HEK293 (cell line): ENCODE data around the gene IL1B.

Source experiments
- CTCF ChIA-PET: fragments of 350-600 bp; formaldehyde crosslinking; extraction: SDS; loops from one replicate; lab custom pipeline; 2021; ENCODE audit warnings: antibody characterized with exemption; lab: Yijun Ruan, JAX
- POLR2A ChIA-PET: fragments of 300-600 bp; formaldehyde crosslinking; extraction: SDS; loops from one replicate; lab custom pipeline; 2020; ENCODE audit warnings: antibody characterized with exemption, inconsistent platforms; lab: Yijun Ruan, JAX
- H3K27ac ChIP-seq: fragments of 200-500 bp; sonication (Bioruptor generic); 2 replicates; pipeline ENCODE4 v1.5.1; 2014; ENCODE audit warnings: low read depth, low read length, control low read depth, inconsistent platforms; ENCODE audit errors: extremely low read depth
- H3K36me3 ChIP-seq, 2 experiments: fragments of 200-500 bp in 1 of 2; sonication (Bioruptor generic) in 1 of 2; 1 replicate in 1 of 2; 2 replicates in 1 of 2; pipeline ENCODE4 v1.5.1; 2014 to 2017; ENCODE audit warnings: inconsistent platforms in 2 of 2, low read length in 2 of 2; ENCODE audit not compliant: control insufficient read depth in 2 of 2, insufficient read depth in 1 of 2
- H3K4me1 ChIP-seq: fragments of 200-500 bp; sonication (Bioruptor generic); 2 replicates; pipeline ENCODE4 v1.5.1; 2014; ENCODE audit warnings: mild to moderate bottlenecking, low read length, inconsistent platforms; ENCODE audit not compliant: control insufficient read depth, insufficient read depth
- H3K4me3 ChIP-seq: 2 replicates; pipeline ENCODE4 v1.5.1; 2011; ENCODE audit warnings: low read depth, mild to moderate bottlenecking, control low read depth, low read length, moderate library complexity
- H3K9me3 ChIP-seq: fragments of 200-500 bp; sonication (Bioruptor generic); 2 replicates; pipeline ENCODE4 v1.5.1; 2014; ENCODE audit warnings: low read depth, low read length, inconsistent platforms; ENCODE audit not compliant: control insufficient read depth, insufficient read depth
- PRDM6 ChIP-seq: fragments of 450-650 bp; formaldehyde crosslinking; IDR thresholded peaks from 2 replicates; pipeline ENCODE4 v1.5.1; 2017; ENCODE audit warnings: missing biosample characterization, missing genetic modification characterization
- TCF7L2 ChIP-seq: IDR thresholded peaks from 2 replicates; pipeline ENCODE4 v1.6.1; 2011; ENCODE audit warnings: low read depth, mild to moderate bottlenecking, inconsistent platforms, low read length, moderate library complexity, borderline replicate concordance
- YY2 ChIP-seq: fragments of 450-650 bp; formaldehyde crosslinking; IDR thresholded peaks from 2 replicates; pipeline ENCODE4 v1.5.1; 2016; ENCODE audit warnings: missing biosample characterization, missing genetic modification characterization
- ZBTB20 ChIP-seq: fragments of 450-650 bp; formaldehyde crosslinking; IDR thresholded peaks from 2 replicates; pipeline ENCODE4 v1.5.1; 2016; ENCODE audit warnings: missing biosample characterization, missing genetic modification characterization
- ZBTB6 ChIP-seq: fragments of 450-650 bp; formaldehyde crosslinking; IDR thresholded peaks from 2 replicates; pipeline ENCODE4 v1.5.1; 2017; ENCODE audit warnings: missing biosample characterization, missing genetic modification characterization
- ZNF121 ChIP-seq: fragments of 450-650 bp; formaldehyde crosslinking; IDR thresholded peaks from 2 replicates; pipeline ENCODE4 v1.5.1; 2016; ENCODE audit warnings: missing biosample characterization, missing genetic modification characterization
- ZNF280D ChIP-seq: fragments of 450-650 bp; formaldehyde crosslinking; IDR thresholded peaks from 2 replicates; pipeline ENCODE4 v1.5.1; 2016; ENCODE audit warnings: missing biosample characterization, missing genetic modification characterization
- ZNF324 ChIP-seq: fragments of 450-650 bp; formaldehyde crosslinking; IDR thresholded peaks from 2 replicates; pipeline ENCODE4 v1.5.1; 2016; ENCODE audit warnings: missing biosample characterization, missing genetic modification characterization
- ZNF350 ChIP-seq: fragments of 450-650 bp; formaldehyde crosslinking; IDR thresholded peaks from 2 replicates; pipeline ENCODE4 v1.5.0; 2017; ENCODE audit warnings: missing biosample characterization, mild to moderate bottlenecking, missing genetic modification characterization
- ZNF398 ChIP-seq: fragments of 450-650 bp; formaldehyde crosslinking; IDR thresholded peaks from 2 replicates; pipeline ENCODE4 v1.5.1; 2017; ENCODE audit warnings: missing biosample characterization, missing genetic modification characterization
- ZNF48 ChIP-seq: fragments of 450-650 bp; formaldehyde crosslinking; IDR thresholded peaks from 2 replicates; pipeline ENCODE4 v1.5.1; 2016; ENCODE audit warnings: missing biosample characterization, missing genetic modification characterization
- ZNF549 ChIP-seq: fragments of 450-650 bp; IDR thresholded peaks from 2 replicates; pipeline ENCODE4 v1.5.1; 2018; ENCODE audit warnings: missing biosample characterization, missing genetic modification characterization, mild to moderate bottlenecking, inconsistent platforms, moderate library complexity
- ZNF561 ChIP-seq: fragments of 450-650 bp; IDR thresholded peaks from 2 replicates; pipeline ENCODE4 v1.5.1; 2018; ENCODE audit warnings: missing biosample characterization, missing genetic modification characterization, borderline replicate concordance
- ZNF580 ChIP-seq: fragments of 450-650 bp; formaldehyde crosslinking; IDR thresholded peaks from 2 replicates; pipeline ENCODE4 v1.5.1; 2016; ENCODE audit warnings: missing biosample characterization, missing genetic modification characterization
- ZNF596 ChIP-seq: fragments of 450-650 bp; IDR thresholded peaks from 2 replicates; pipeline ENCODE4 v1.5.0; 2018; ENCODE audit warnings: missing biosample characterization, mild to moderate bottlenecking, missing genetic modification characterization, moderate library complexity
- ZNF600 ChIP-seq: fragments of 450-650 bp; formaldehyde crosslinking; IDR thresholded peaks from 2 replicates; pipeline ENCODE4 v1.5.1; 2016; ENCODE audit warnings: missing biosample characterization, missing genetic modification characterization
- ZNF629 ChIP-seq: fragments of 450-650 bp; formaldehyde crosslinking; IDR thresholded peaks from 2 replicates; pipeline ENCODE4 v1.5.1; 2017; ENCODE audit warnings: missing biosample characterization, missing genetic modification characterization
- ZNF701 ChIP-seq: fragments of 450-650 bp; formaldehyde crosslinking; IDR thresholded peaks from 2 replicates; pipeline ENCODE4 v1.5.1; 2016; ENCODE audit warnings: missing biosample characterization, missing genetic modification characterization
- ZNF707 ChIP-seq: fragments of 450-650 bp; formaldehyde crosslinking; IDR thresholded peaks from 2 replicates; pipeline ENCODE4 v1.5.1; 2016; ENCODE audit warnings: missing biosample characterization, missing genetic modification characterization
- ZNF776 ChIP-seq: fragments of 450-650 bp; formaldehyde crosslinking; IDR thresholded peaks from 2 replicates; pipeline ENCODE4 v1.5.0; 2017; ENCODE audit warnings: missing biosample characterization, missing genetic modification characterization, borderline replicate concordance
- ZNF785 ChIP-seq: fragments of 450-650 bp; formaldehyde crosslinking; IDR thresholded peaks from 2 replicates; pipeline ENCODE4 v1.5.1; 2016; ENCODE audit warnings: missing biosample characterization, missing genetic modification characterization

The IL1B gene

GRCh38 chr2:112836163-112836560, 417 bp downstream of the IL1B start:
- H3K9me3 ChIP-seq, result no peaks in the 10 kb centered on the region
- no peaks in the 10 kb centered on the region for H3K36me3 ChIP-seq
- H3K27ac ChIP-seq, result no peak overlapping the region
- H3K4me1 ChIP-seq, result peaks cover 6% of the 10 kb centered on the region
- no peak overlapping the region for H3K4me3 ChIP-seq
- CTCF ChIA-PET, result interaction anchor here (1.9 kb wide), 1 partner anchor 49 kb away, joined by 6 read pairs; no protein-coding TSS in a partner anchor
- TF ChIP-seq ZNF549 (tag by site-specific recombination) (no peak), ZNF561 (tag by site-specific recombination) (no peak), ZNF600 (tag by site-specific recombination) (no peak), ZNF48 (tag by site-specific recombination) (no peak), ZBTB6 (no peak), ZNF629 (tag by site-specific recombination) (no peak), ZNF785 (no peak), ZNF350 (no peak), ZNF596 (tag by site-specific recombination) (no peak), ZNF701 (tag by site-specific recombination) (no peak), YY2 (tag by site-specific recombination) (no peak), ZNF580 (no peak), ZNF121 (tag by site-specific recombination) (no peak), ZBTB20 (no peak), ZNF280D (tag by site-specific recombination) (no peak)
- POLR2A ChIA-PET, result no interaction called here

GRCh38 chr2:112835536-112836162, 930 bp downstream of the IL1B start:
- H3K27ac ChIP-seq, result no peak overlapping the region
- H3K36me3 ChIP-seq, result no peaks in the 10 kb centered on the region
- TF ChIP-seq PRDM6 (no peak), ZNF398 (tag by site-specific recombination) (no peak), TCF7L2 (no peak), ZNF776 (tag by site-specific recombination) (no peak), ZNF707 (tag by site-specific recombination) (no peak), ZNF324 (tag by site-specific recombination) (no peak)
- H3K4me1 ChIP-seq, result peaks cover 6% of the 10 kb centered on the region
- ChIA-PET CTCF (interaction anchor here (1.2 to 1.9 kb wide), 2 partner anchors 18 to 49 kb away, joined by 3 to 6 read pairs; no protein-coding TSS in a partner anchor), POLR2A (no interaction called here)
- H3K4me3 ChIP-seq, result no peak overlapping the region
- no peaks in the 10 kb centered on the region for H3K9me3 ChIP-seq
